Stimulated activated naive CD8-positive, alpha-beta T cell treated with anti-CD3 and anti-CD28 coated beads, Interleukin-15, amount 100 ng/mL, for 72 hours (primary cell): ENCODE results near the gene CADPS2.

Experiments used
- ATAC-seq: fragments of 150-1000 bp; cut with Tn5 transposase; 2 replicates; pipeline ENCODE4 v1.10.0; 2021; ENCODE audit warnings: mild to moderate bottlenecking, moderate library complexity
- DNase-seq, 2 donors: peaks; one replicate each; pipeline ENCODE4 v3.0.0; 2021 to 2022
- H3K27ac Mint-ChIP-seq, 2 donors: one replicate each; pipeline ENCODE4 v1.8.0; 2022; ENCODE audit warnings: mild to moderate bottlenecking in 2 of 2, mixed read lengths in 2 of 2, moderate library complexity in 2 of 2
- H3K27me3 Mint-ChIP-seq: one replicate; pipeline ENCODE4 v1.8.0; 2022; ENCODE audit warnings: mixed read lengths
- H3K4me1 Mint-ChIP-seq: one replicate; pipeline ENCODE4 v1.8.0; 2022; ENCODE audit warnings: mild to moderate bottlenecking, mixed read lengths
- H3K4me3 Mint-ChIP-seq, 2 donors: one replicate each; pipeline ENCODE4 v1.8.0; 2022; ENCODE audit warnings: mild to moderate bottlenecking in 2 of 2, mixed read lengths in 2 of 2, moderate library complexity in 1 of 2
- H3K9me3 Mint-ChIP-seq, 2 donors: one replicate each; pipeline ENCODE4 v1.8.0; 2022; ENCODE audit warnings: mixed read lengths in 2 of 2

The CADPS2 gene

DNA sequence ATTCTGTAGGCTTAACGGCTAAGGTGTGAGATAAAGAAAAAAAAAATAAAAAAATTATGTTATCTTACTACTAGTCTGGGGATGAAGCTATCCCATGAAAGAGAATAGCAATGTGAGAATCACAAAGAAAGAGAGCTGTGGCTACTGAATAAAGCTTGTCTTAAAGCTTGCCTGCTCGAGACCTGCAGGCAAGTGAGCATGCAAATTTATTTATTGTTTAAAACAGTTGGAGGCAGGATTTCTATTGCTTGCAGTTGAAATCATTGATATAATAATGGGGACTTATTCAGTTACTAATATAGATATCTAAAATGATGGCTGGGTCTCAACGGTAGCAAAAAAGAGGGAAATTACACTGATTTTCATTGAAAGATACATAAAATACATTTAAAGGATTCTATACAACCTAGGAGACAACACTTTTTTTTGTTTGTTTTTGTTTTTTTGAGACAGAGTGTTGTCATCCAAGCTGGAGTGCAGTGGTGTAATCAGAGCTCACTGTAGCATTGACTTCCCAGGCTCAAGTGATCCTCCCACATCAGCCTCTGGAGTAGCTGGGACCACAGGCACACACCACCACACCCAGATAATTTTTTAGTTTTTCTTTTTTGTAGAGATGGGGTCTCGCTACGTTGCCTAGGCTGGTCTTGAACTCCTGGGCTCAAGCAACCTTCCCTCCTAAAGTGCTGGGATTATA is 437.2 kb downstream of the CADPS2 start:
- no peak overlapping the region for H3K27ac Mint-ChIP-seq
- peaks cover 0 to 10% of the 10 kb centered on the region in 2 donors for H3K9me3 Mint-ChIP-seq
- no peak for DNase-seq
- H3K4me3 Mint-ChIP-seq, result no peak overlapping the region
- H3K4me1 Mint-ChIP-seq, result no peaks in the 10 kb centered on the region
- H3K27me3 Mint-ChIP-seq, result no peaks in the 10 kb centered on the region
- no peak for ATAC-seq

DNA sequence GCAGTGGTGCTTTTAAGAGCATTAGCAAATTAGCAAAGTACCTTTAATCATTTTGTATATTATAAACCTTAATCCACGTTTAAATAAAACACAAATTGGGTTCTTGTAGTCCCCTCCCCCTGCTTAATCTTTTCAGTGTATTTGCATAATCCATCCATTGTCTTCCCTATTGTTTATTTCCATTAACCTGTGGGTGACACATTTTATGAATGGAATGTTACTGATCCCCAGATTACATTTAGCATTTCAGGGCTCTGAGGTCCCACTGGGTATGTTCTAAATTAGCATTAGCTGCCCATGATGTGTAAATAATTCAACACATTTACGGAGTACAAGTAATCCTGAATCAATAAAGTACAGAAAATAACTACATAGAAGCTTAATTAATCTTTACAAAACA is 443.3 kb downstream of the CADPS2 start:
- H3K9me3 Mint-ChIP-seq, result peaks cover 0 to 10% of the 10 kb centered on the region in 2 donors
- no peak overlapping the region for H3K4me3 Mint-ChIP-seq
- DNase-seq, result no peak

DNA sequence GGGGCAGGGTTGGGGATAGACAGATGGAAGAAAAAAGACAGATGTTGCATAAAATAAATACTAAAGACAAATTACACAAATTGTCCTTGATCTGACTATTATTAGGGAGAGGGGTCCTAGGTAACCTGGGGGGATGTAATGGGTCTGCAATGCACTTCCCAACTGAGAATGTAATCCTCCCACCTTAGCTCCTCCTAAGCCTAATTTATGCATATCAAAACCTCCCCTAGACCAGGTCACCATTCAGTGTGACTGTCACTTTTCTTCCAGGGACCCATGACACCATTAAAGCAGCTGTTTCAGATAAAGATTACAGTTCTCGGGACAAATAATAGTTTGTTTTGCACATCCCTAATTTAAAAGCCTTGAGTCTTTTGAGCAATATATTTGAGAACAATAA is 447.8 kb downstream of the CADPS2 start:
- Mint-ChIP-seq H3K9me3 (peaks cover 0 to 4% of the 10 kb centered on the region in 2 donors), H3K4me1 (no peaks in the 10 kb centered on the region), H3K4me3 (no peak overlapping the region), H3K27ac (no peak overlapping the region), H3K27me3 (no peaks in the 10 kb centered on the region)
- DNase-seq (no peak), ATAC-seq (no peak)

More for the DNA sequence above, 443.3 kb downstream of the CADPS2 start:
- no peak overlapping the region for H3K27ac Mint-ChIP-seq
- no peaks in the 10 kb centered on the region for H3K27me3 Mint-ChIP-seq
- no peaks in the 10 kb centered on the region for H3K4me1 Mint-ChIP-seq
- no peak for ATAC-seq

GRCh38 chr7:122438006-122438405 is 448.3 kb downstream of the CADPS2 start:
- ATAC-seq (no peak), DNase-seq (no peak)
- Mint-ChIP-seq H3K4me1 (no peaks in the 10 kb centered on the region), H3K27me3 (no peaks in the 10 kb centered on the region), H3K4me3 (no peak overlapping the region), H3K27ac (no peak overlapping the region), H3K9me3 (peaks cover 0 to 4% of the 10 kb centered on the region in 2 donors)

DNA sequence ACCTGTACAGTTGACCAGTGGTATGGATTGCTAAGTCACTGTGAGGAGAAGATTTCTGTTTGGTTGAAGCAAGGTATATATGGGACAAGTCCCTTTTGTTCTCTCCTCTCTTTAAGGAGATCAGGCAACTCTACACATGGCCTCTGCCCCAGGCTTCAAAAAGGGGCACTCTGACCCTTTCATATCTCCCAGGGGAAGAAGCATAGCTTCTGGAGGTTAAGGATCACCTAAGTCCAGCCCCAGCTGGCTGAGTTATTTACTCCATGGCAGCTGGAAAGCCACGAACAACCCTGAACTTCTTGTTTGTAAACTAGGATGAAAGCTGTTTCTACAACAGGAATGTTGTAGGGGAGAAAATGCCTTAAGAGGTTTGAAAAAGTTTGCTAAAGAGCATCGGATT is 452.5 kb downstream of the CADPS2 start:
- Mint-ChIP-seq H3K4me1 (no peaks in the 10 kb centered on the region), H3K27me3 (no peaks in the 10 kb centered on the region), H3K4me3 (no peak overlapping the region), H3K9me3 (peaks cover 0 to 4% of the 10 kb centered on the region in 2 donors), H3K27ac (no peak overlapping the region)
- no peak for ATAC-seq
- no peak for DNase-seq

GRCh38 chr7:122430710-122431109 is 455.6 kb downstream of the CADPS2 start:
- Mint-ChIP-seq H3K4me1 (no peaks in the 10 kb centered on the region), H3K4me3 (no peak overlapping the region), H3K9me3 (peaks cover 0 to 4% of the 10 kb centered on the region in 2 donors), H3K27ac (no peak overlapping the region), H3K27me3 (no peaks in the 10 kb centered on the region)
- DNase-seq (no peak), ATAC-seq (no peak)

- Mint-ChIP-seq H3K27me3 (no peaks in the 10 kb centered on the region), H3K4me1 (no peaks in the 10 kb centered on the region), H3K9me3 (peaks cover 0 to 4% of the 10 kb centered on the region in 2 donors), H3K27ac (no peak overlapping the region), H3K4me3 (no peak overlapping the region)
- no peak for ATAC-seq
- no peak for DNase-seq
Observed at GRCh38 chr7:122429926-122430325, 456.3 kb downstream of the CADPS2 start.

GRCh38 chr7:122425731-122426130 is 460.5 kb downstream of the CADPS2 start:
- H3K27me3 Mint-ChIP-seq, result no peaks in the 10 kb centered on the region
- H3K4me1 Mint-ChIP-seq, result no peaks in the 10 kb centered on the region
- no peak overlapping the region for H3K27ac Mint-ChIP-seq
- H3K9me3 Mint-ChIP-seq, result peaks cover 0 to 9% of the 10 kb centered on the region in 2 donors
- ATAC-seq (no peak), DNase-seq (no peak)
- H3K4me3 Mint-ChIP-seq, result no peak overlapping the region

GRCh38 chr7:122423591-122423990 is 462.7 kb downstream of the CADPS2 start:
- Mint-ChIP-seq H3K9me3 (peaks cover 0 to 9% of the 10 kb centered on the region in 2 donors), H3K27me3 (no peaks in the 10 kb centered on the region), H3K27ac (no peak overlapping the region), H3K4me3 (no peak overlapping the region), H3K4me1 (no peaks in the 10 kb centered on the region)
- no peak for DNase-seq
- ATAC-seq, result no peak

DNA sequence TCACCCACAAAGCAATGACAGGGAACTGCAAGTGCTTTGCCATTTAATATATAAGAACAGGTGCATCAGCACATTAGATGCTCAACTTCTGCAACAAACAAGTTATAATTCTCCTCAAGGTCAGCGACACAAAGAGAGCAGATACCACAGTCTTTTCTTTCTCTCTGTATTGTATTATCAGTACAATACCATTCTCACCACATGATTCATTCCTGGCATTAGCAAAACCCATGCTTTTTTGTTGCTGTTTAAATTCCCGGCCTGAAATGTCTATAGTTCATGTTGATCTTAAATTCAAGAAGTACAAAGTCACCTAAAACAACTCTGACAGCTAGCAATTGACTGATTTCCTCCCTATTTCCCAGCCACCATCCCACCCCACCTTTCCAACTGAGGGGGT is 469.9 kb downstream of the CADPS2 start:
- no peaks in the 10 kb centered on the region for H3K27me3 Mint-ChIP-seq
- no peak for DNase-seq
- no peak overlapping the region for H3K27ac Mint-ChIP-seq
- peaks cover 5 to 8% of the 10 kb centered on the region in 2 donors for H3K9me3 Mint-ChIP-seq
- ATAC-seq, result no peak
- no peak overlapping the region for H3K4me3 Mint-ChIP-seq
- no peaks in the 10 kb centered on the region for H3K4me1 Mint-ChIP-seq

DNA sequence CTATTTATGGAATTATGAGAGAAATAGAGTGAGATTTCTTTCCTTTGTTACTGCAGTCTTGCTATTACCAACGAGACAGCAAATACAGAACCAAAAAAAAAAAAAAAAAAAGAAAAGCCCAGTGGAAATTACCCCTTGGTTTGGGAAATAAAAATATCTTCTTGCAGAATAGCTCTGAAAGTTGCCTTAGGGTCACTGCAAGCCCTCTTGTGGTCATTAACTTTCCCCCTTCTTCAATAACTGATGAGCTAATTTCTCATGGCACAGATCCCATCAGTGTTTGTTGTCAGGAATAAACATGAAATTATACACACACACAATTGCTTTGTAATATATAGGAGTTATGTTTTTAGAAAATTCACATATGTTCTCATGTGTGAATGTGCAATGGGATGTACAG is 470.8 kb downstream of the CADPS2 start:
- peaks cover 5 to 8% of the 10 kb centered on the region in 2 donors for H3K9me3 Mint-ChIP-seq
- H3K4me1 Mint-ChIP-seq, result no peaks in the 10 kb centered on the region
- DNase-seq (no peak), ATAC-seq (no peak)
- H3K4me3 Mint-ChIP-seq, result no peak overlapping the region
- H3K27ac Mint-ChIP-seq, result no peak overlapping the region
- H3K27me3 Mint-ChIP-seq, result no peaks in the 10 kb centered on the region

DNA sequence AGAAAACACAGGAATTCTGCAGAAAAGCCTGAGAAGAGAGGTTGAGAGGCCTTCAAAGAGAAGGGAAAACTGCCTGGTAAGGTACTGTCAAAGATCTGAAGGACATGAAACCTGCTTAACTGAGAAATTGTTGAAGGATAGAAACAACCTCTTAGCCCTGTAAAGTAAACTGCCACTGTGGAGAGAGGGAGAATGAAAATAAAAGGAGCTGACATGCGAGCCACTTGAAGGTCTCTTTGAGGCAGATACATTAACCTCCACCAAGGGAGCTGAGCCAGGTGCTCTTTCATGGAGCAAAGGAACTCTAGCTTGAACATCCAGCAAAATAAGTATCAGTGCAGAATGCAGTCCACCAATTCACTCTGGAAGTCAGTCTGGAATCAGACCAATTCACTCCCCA is 472.9 kb downstream of the CADPS2 start:
- no peak for ATAC-seq
- no peaks in the 10 kb centered on the region for H3K4me1 Mint-ChIP-seq
- no peak for DNase-seq
- no peaks in the 10 kb centered on the region for H3K27me3 Mint-ChIP-seq
- peaks cover 4 to 8% of the 10 kb centered on the region in 2 donors for H3K9me3 Mint-ChIP-seq
- H3K4me3 Mint-ChIP-seq, result no peak overlapping the region
- no peak overlapping the region for H3K27ac Mint-ChIP-seq

- H3K9me3 Mint-ChIP-seq, result peaks cover 0 to 8% of the 10 kb centered on the region in 2 donors
- no peak for ATAC-seq
Observed at GRCh38 chr7:122412883-122413282, 473.4 kb downstream of the CADPS2 start.

DNA sequence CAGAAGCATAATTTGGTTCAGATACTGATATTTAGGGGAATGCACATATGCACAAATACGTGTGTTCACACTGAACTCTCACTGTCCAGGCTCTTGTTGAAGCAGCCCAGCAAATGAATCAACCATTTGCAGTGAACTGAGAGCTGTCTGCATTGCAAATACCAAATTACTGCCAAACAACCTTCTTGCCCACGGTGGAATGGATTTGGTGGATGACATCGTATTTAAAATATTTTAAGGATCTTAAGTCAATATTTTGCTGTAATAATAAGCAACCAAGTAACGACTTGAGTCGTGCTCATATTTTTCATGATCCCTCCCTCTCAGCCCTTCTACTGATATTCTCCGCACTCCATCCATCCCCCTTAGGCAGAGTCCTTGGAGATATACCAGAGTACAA is 473.8 kb downstream of the CADPS2 start:
- Mint-ChIP-seq H3K27me3 (no peaks in the 10 kb centered on the region), H3K9me3 (peaks cover 0 to 4% of the 10 kb centered on the region in 2 donors), H3K27ac (no peak overlapping the region), H3K4me1 (no peaks in the 10 kb centered on the region), H3K4me3 (no peak overlapping the region)
- no peak for ATAC-seq
- no peak for DNase-seq

More at GRCh38 chr7:122412883-122413282, 473.4 kb downstream of the CADPS2 start:
- no peaks in the 10 kb centered on the region for H3K27me3 Mint-ChIP-seq
- no peak for DNase-seq
- no peak overlapping the region for H3K27ac Mint-ChIP-seq
- no peak overlapping the region for H3K4me3 Mint-ChIP-seq
- H3K4me1 Mint-ChIP-seq, result no peaks in the 10 kb centered on the region

DNA sequence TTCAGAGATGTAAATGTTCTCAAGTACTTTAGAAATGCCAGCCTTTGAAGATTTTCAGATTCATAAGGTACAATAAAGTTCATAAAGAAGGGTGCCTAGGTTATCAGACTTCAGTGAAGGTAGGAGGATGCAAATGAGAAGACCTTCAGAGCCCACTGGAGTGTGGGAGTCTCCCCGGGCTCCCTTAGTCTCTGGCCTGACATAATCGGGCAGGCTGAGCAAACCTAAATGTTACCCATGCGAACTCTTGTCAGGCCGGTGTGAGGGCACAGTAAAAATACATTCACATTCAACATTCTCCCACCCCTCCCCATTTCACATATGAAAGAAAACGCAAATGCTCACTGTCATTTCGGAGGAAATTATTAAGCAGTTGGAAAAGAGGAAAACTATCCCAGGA is 479.1 kb downstream of the CADPS2 start:
- DNase-seq, result no peak
- no peak for ATAC-seq
- Mint-ChIP-seq H3K27ac (no peak overlapping the region), H3K4me1 (no peaks in the 10 kb centered on the region), H3K4me3 (no peak overlapping the region), H3K27me3 (no peaks in the 10 kb centered on the region), H3K9me3 (peaks cover 0 to 5% of the 10 kb centered on the region in 2 donors)

GRCh38 chr7:122403113-122403512 is 483.1 kb downstream of the CADPS2 start:
- Mint-ChIP-seq H3K27me3 (no peaks in the 10 kb centered on the region), H3K27ac (no peak overlapping the region)

DNA sequence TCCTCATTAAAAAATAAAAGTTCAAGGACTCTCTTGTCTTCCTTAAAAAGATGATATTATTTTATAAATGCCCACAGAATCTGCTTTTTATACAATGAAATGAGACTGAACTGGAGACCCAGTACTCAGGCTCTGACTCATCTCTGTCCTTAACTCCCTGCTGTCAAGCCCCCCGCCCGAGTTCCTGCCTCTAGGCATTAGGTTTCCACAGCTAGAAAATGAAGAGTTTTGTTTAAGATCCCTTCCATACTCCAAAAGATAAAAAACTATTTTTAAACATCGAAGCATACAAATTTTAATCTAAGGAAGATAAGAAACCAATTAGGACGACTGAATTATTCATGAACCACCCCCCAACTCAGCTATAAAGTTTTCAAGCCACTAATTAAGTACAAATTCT is 484.0 kb downstream of the CADPS2 start:
- Mint-ChIP-seq H3K4me3 (no peak overlapping the region), H3K9me3 (peaks cover 0 to 15% of the 10 kb centered on the region in 2 donors), H3K27ac (no peak overlapping the region), H3K4me1 (no peaks in the 10 kb centered on the region), H3K27me3 (no peaks in the 10 kb centered on the region)
- no peak for DNase-seq
- no peak for ATAC-seq

More at GRCh38 chr7:122403113-122403512, 483.1 kb downstream of the CADPS2 start:
- ATAC-seq (no peak), DNase-seq (no peak)
- Mint-ChIP-seq H3K4me1 (no peaks in the 10 kb centered on the region), H3K9me3 (peaks cover 0 to 15% of the 10 kb centered on the region in 2 donors), H3K4me3 (no peak overlapping the region)
